Kidney capillary endothelial cell (primary cell): ENCODE data around the gene KRT76.
A peak's percentile ranks its signal among the peaks of the same experiment; 100 is the strongest.
"Not testable (repeated sequence)": the region's sequence is repeated elsewhere in the genome, so short reads cannot be mapped to it uniquely, and the experiment has no call there.

Experiments used
- DNase-seq: peaks from one replicate; pipeline ENCODE4 v3.0.0-alpha.2; 2018; ENCODE audit warnings: low spot score

The KRT76 gene

GRCh38 chr12:52759218-52759617 lies 17.9 kb downstream of the KRT76 start:
- no peak for DNase-seq

GRCh38 chr12:52757449-52758176 lies 19.5 kb downstream of the KRT76 start:
- DNase-seq: no peak

- no peak for DNase-seq
Observed at GRCh38 chr12:52756281-52756960, 20.7 kb downstream of the KRT76 start.

- DNase-seq: no peak
Observed at GRCh38 chr12:52755533-52755932, 21.6 kb downstream of the KRT76 start.

- DNase-seq: no peak
Observed at GRCh38 chr12:52754135-52754534, 23.0 kb downstream of the KRT76 start.

GRCh38 chr12:52753283-52753682 lies 23.9 kb downstream of the KRT76 start:
- DNase-seq: no peak

GRCh38 chr12:52752516-52752915 lies 24.6 kb downstream of the KRT76 start:
- no peak for DNase-seq

GRCh38 chr12:52751795-52752194 lies 25.4 kb downstream of the KRT76 start:
- no peak for DNase-seq

- not testable (repeated sequence) for DNase-seq
Observed at GRCh38 chr12:52750532-52750931, 26.6 kb downstream of the KRT76 start.

- no peak for DNase-seq
Observed at GRCh38 chr12:52749827-52750226, 27.3 kb downstream of the KRT76 start.

GRCh38 chr12:52748578-52748977 lies 28.6 kb downstream of the KRT76 start:
- DNase-seq: no peak

GRCh38 chr12:52745554-52745953 lies 31.6 kb downstream of the KRT76 start:
- no peak for DNase-seq

- no peak for DNase-seq
Observed at GRCh38 chr12:52744493-52745156, 32.5 kb downstream of the KRT76 start.

- no peak for DNase-seq
Observed at GRCh38 chr12:52742822-52743457, 34.2 kb downstream of the KRT76 start.

- DNase-seq: no peak
Observed at GRCh38 chr12:52742196-52742580, 35.0 kb downstream of the KRT76 start.

GRCh38 chr12:52741375-52742195 lies 35.6 kb downstream of the KRT76 start:
- DNase-seq: peak; percentile 40

GRCh38 chr12:52740584-52740983 lies 36.6 kb downstream of the KRT76 start:
- DNase-seq: no peak

GRCh38 chr12:52739963-52740362 lies 37.2 kb downstream of the KRT76 start:
- no peak for DNase-seq

- DNase-seq: no peak
Observed at GRCh38 chr12:52735816-52736632, 41.1 kb downstream of the KRT76 start.

GRCh38 chr12:52735106-52735505 lies 42.0 kb downstream of the KRT76 start:
- no peak for DNase-seq

- DNase-seq: no peak
Observed at GRCh38 chr12:52730793-52731192, 46.4 kb downstream of the KRT76 start.
